Activated CD4-positive, alpha-beta T cell treated with anti-CD3 and anti-CD28 coated beads for 36 hours (primary cell): Measurements from ENCODE around the gene OR4C5. TPM values are rescaled to one million over a fixed set of nuclear protein-coding genes. Genes with fewer than 3 reads are reported as not detected.

ENCODE experiments used
- total RNA-seq, 2 experiments: library from RNA; stranded (reverse); gene quantifications; one replicate each; pipeline ENCODE4 v1.2.3, GENCODE V29; 2021

OR4C5 gene
- total RNA-seq, 2 experiments from 2014 or later, result not detected

Other genes starting within 250 kb of the OR4C5 start
- gene OR4B1, start 149.7 kb downstream of the OR4C5 start, total RNA-seq, result not detected
- gene OR4X2, start 121.4 kb downstream of the OR4C5 start, total RNA-seq, result not detected
- not detected for gene OR4X1, start 102.6 kb downstream of the OR4C5 start, total RNA-seq
- gene OR4S1, start 60.2 kb downstream of the OR4C5 start, total RNA-seq, result not detected
- gene OR4C3, start 41.5 kb downstream of the OR4C5 start, total RNA-seq, result not detected
- gene OR4A47, start 122.3 kb upstream of the OR4C5 start, total RNA-seq, result not detected